ENCODE results near the gene INTS6L. TPM values are rescaled to one million over a fixed set of nuclear protein-coding genes. Genes with fewer than 3 reads are reported as not detected.
"Not testable (repeated sequence)": the region's sequence is repeated elsewhere in the genome, so short reads cannot be mapped to it uniquely, and the experiment has no call there.

INTS6L gene
- total and polyA plus RNA-seq, 4 donors = 1.4 to 15.6 (median 12.7) TPM

- intact Hi-C loops (cut with DNase I) = no loop called here
- Histone ChIP-seq H3K27ac (ENCODE audit: low read depth in 1 of 2, low read length in 2 of 2) (no peak overlapping the region), H3K4me1 (ENCODE audit: control insufficient read depth in 1 of 2, insufficient read depth in 2 of 2, low read length in 2 of 2) (no peaks in the 10 kb centered on the region), H3K4me3 (ENCODE audit: low read length in 2 of 2) (no peak overlapping the region), H3K36me3 (ENCODE audit: control insufficient read depth in 1 of 2, insufficient read depth in 2 of 2, low read length in 1 of 2) (no peaks in the 10 kb centered on the region), H3K27me3 (ENCODE audit: control insufficient read depth in 1 of 2, insufficient read depth in 2 of 2, low read length in 1 of 2) (no peaks in the 10 kb centered on the region), H3K9me3 (ENCODE audit: control insufficient read depth, low read length) (no peaks in the 10 kb centered on the region)
- WGBS, 2 donors = 81 to 93% methylated on average over 2 of the region's 2 CpGs
- DNase-seq (no peak), ATAC-seq (ENCODE audit: low FRiP score) (no peak)
These were observed 36.9 kb downstream of the INTS6L start for GRCh38 chrX:135557344-135557743.

GRCh38 chrX:135572436-135572835, 52.0 kb downstream of the INTS6L start:
- 68 to 92% methylated on average over 2 of the region's 2 CpGs for WGBS, 2 donors
- H3K27ac ChIP-seq (ENCODE audit: low read depth in 1 of 2, low read length in 2 of 2) = no peak overlapping the region
- intact Hi-C loops (cut with DNase I) = loop anchor here in 1 of 2 donors (10.0 kb wide), 1 partner anchor 88 kb away; no protein-coding TSS in a partner anchor
- H3K4me3 ChIP-seq (ENCODE audit: low read length in 2 of 2) = no peak overlapping the region
- H3K36me3 ChIP-seq (ENCODE audit: control insufficient read depth in 1 of 2, insufficient read depth in 2 of 2, low read length in 1 of 2) = peaks cover 0 to 2% of the 10 kb centered on the region in 2 donors
- no peak for ATAC-seq (ENCODE audit: low FRiP score)
- H3K4me1 ChIP-seq (ENCODE audit: control insufficient read depth in 1 of 2, insufficient read depth in 2 of 2, low read length in 2 of 2) = no peaks in the 10 kb centered on the region
- DNase-seq = no peak
- H3K9me3 ChIP-seq (ENCODE audit: control insufficient read depth, low read length) = no peaks in the 10 kb centered on the region
- no peaks in the 10 kb centered on the region for H3K27me3 ChIP-seq (ENCODE audit: control insufficient read depth in 1 of 2, insufficient read depth in 2 of 2, low read length in 1 of 2)

GRCh38 chrX:135581496-135581895, 61.0 kb downstream of the INTS6L start:
- Histone ChIP-seq H3K4me1 (ENCODE audit: control insufficient read depth in 1 of 2, insufficient read depth in 2 of 2, low read length in 2 of 2) (no peaks in the 10 kb centered on the region), H3K27me3 (ENCODE audit: control insufficient read depth in 1 of 2, insufficient read depth in 2 of 2, low read length in 1 of 2) (no peaks in the 10 kb centered on the region), H3K4me3 (ENCODE audit: low read length in 2 of 2) (no peak overlapping the region), H3K27ac (ENCODE audit: low read depth in 1 of 2, low read length in 2 of 2) (no peak overlapping the region), H3K9me3 (ENCODE audit: control insufficient read depth, low read length) (no peaks in the 10 kb centered on the region), H3K36me3 (ENCODE audit: control insufficient read depth in 1 of 2, insufficient read depth in 2 of 2, low read length in 1 of 2) (peaks cover 0 to 3% of the 10 kb centered on the region in 2 donors)
- DNase-seq (no peak), ATAC-seq (ENCODE audit: low FRiP score) (no peak)
- intact Hi-C loops (cut with DNase I) = no loop called here
- 53 to 54% methylated on average over 2 of the region's 2 CpGs for WGBS, 2 donors

GRCh38 chrX:135585153-135585552, 64.7 kb downstream of the INTS6L start:
- intact Hi-C loops (cut with DNase I) = no loop called here
- peak in 1 of 2 donors; percentile 48 for DNase-seq
- ATAC-seq (ENCODE audit: low FRiP score) = no peak
- Histone ChIP-seq H3K27me3 (ENCODE audit: control insufficient read depth in 1 of 2, insufficient read depth in 2 of 2, low read length in 1 of 2) (no peaks in the 10 kb centered on the region), H3K9me3 (ENCODE audit: control insufficient read depth, low read length) (no peaks in the 10 kb centered on the region), H3K27ac (ENCODE audit: low read depth in 1 of 2, low read length in 2 of 2) (no peak overlapping the region), H3K4me1 (ENCODE audit: control insufficient read depth in 1 of 2, insufficient read depth in 2 of 2, low read length in 2 of 2) (no peaks in the 10 kb centered on the region), H3K36me3 (ENCODE audit: control insufficient read depth in 1 of 2, insufficient read depth in 2 of 2, low read length in 1 of 2) (no peaks in the 10 kb centered on the region), H3K4me3 (ENCODE audit: low read length in 2 of 2) (no peak overlapping the region)
- 59 to 83% methylated on average over 6 of the region's 6 CpGs for WGBS, 2 donors

GRCh38 chrX:135591871-135592270, 71.4 kb downstream of the INTS6L start:
- 54 to 66% methylated on average over 4 of the region's 4 CpGs for WGBS, 2 donors
- intact Hi-C loops (cut with DNase I) = no loop called here
- no peaks in the 10 kb centered on the region for H3K4me1 ChIP-seq (ENCODE audit: control insufficient read depth in 1 of 2, insufficient read depth in 2 of 2, low read length in 2 of 2)
- H3K4me3 ChIP-seq (ENCODE audit: low read length in 2 of 2) = no peak overlapping the region
- no peaks in the 10 kb centered on the region for H3K27me3 ChIP-seq (ENCODE audit: control insufficient read depth in 1 of 2, insufficient read depth in 2 of 2, low read length in 1 of 2)
- DNase-seq (no peak), ATAC-seq (ENCODE audit: low FRiP score) (no peak)
- no peaks in the 10 kb centered on the region for H3K36me3 ChIP-seq (ENCODE audit: control insufficient read depth in 1 of 2, insufficient read depth in 2 of 2, low read length in 1 of 2)
- no peak overlapping the region for H3K27ac ChIP-seq (ENCODE audit: low read depth in 1 of 2, low read length in 2 of 2)
- H3K9me3 ChIP-seq (ENCODE audit: control insufficient read depth, low read length) = no peaks in the 10 kb centered on the region

GRCh38 chrX:135594049-135594448, 73.6 kb downstream of the INTS6L start:
- DNase-seq; intact Hi-C loops (cut with DNase I); H3K27me3 ChIP-seq (ENCODE audit: control insufficient read depth in 1 of 2, insufficient read depth in 2 of 2, low read length in 1 of 2); H3K4me3 ChIP-seq (ENCODE audit: low read length in 2 of 2); H3K36me3 ChIP-seq (ENCODE audit: control insufficient read depth in 1 of 2, insufficient read depth in 2 of 2, low read length in 1 of 2); H3K27ac ChIP-seq (ENCODE audit: low read depth in 1 of 2, low read length in 2 of 2); ATAC-seq (ENCODE audit: low FRiP score); H3K9me3 ChIP-seq (ENCODE audit: control insufficient read depth, low read length); H3K4me1 ChIP-seq (ENCODE audit: control insufficient read depth in 1 of 2, insufficient read depth in 2 of 2, low read length in 2 of 2): not testable (repeated sequence)
- WGBS, 2 donors = 83 to 93% methylated on average over 2 of the region's 2 CpGs

GRCh38 chrX:135594453-135594852, 74.0 kb downstream of the INTS6L start:
- H3K4me3 ChIP-seq (ENCODE audit: low read length in 2 of 2); H3K4me1 ChIP-seq (ENCODE audit: control insufficient read depth in 1 of 2, insufficient read depth in 2 of 2, low read length in 2 of 2); intact Hi-C loops (cut with DNase I); H3K27me3 ChIP-seq (ENCODE audit: control insufficient read depth in 1 of 2, insufficient read depth in 2 of 2, low read length in 1 of 2); H3K27ac ChIP-seq (ENCODE audit: low read depth in 1 of 2, low read length in 2 of 2); H3K36me3 ChIP-seq (ENCODE audit: control insufficient read depth in 1 of 2, insufficient read depth in 2 of 2, low read length in 1 of 2); DNase-seq; H3K9me3 ChIP-seq (ENCODE audit: control insufficient read depth, low read length); ATAC-seq (ENCODE audit: low FRiP score): not testable (repeated sequence)
- 52 to 63% methylated on average over 1 of the region's 1 CpG for WGBS, 2 donors

- Histone ChIP-seq H3K27ac (ENCODE audit: low read depth in 1 of 2, low read length in 2 of 2) (no peak overlapping the region), H3K4me1 (ENCODE audit: control insufficient read depth in 1 of 2, insufficient read depth in 2 of 2, low read length in 2 of 2) (no peaks in the 10 kb centered on the region), H3K4me3 (ENCODE audit: low read length in 2 of 2) (no peak overlapping the region), H3K27me3 (ENCODE audit: control insufficient read depth in 1 of 2, insufficient read depth in 2 of 2, low read length in 1 of 2) (no peaks in the 10 kb centered on the region), H3K9me3 (ENCODE audit: control insufficient read depth, low read length) (no peaks in the 10 kb centered on the region), H3K36me3 (ENCODE audit: control insufficient read depth in 1 of 2, insufficient read depth in 2 of 2, low read length in 1 of 2) (no peaks in the 10 kb centered on the region)
- 77 to 78% methylated on average over 1 of the region's 1 CpG for WGBS, 2 donors
- ATAC-seq (ENCODE audit: low FRiP score) (no peak), DNase-seq (no peak)
- intact Hi-C loops (cut with DNase I) = loop anchor here in 1 of 2 donors (5.0 kb wide), 1 partner anchor 113 kb away; no protein-coding TSS in a partner anchor
These were observed 75.1 kb downstream of the INTS6L start for GRCh38 chrX:135595543-135595942.

- Histone ChIP-seq H3K9me3 (ENCODE audit: control insufficient read depth, low read length) (no peaks in the 10 kb centered on the region), H3K27ac (ENCODE audit: low read depth in 1 of 2, low read length in 2 of 2) (no peak overlapping the region), H3K27me3 (ENCODE audit: control insufficient read depth in 1 of 2, insufficient read depth in 2 of 2, low read length in 1 of 2) (no peaks in the 10 kb centered on the region), H3K4me3 (ENCODE audit: low read length in 2 of 2) (no peak overlapping the region), H3K36me3 (ENCODE audit: control insufficient read depth in 1 of 2, insufficient read depth in 2 of 2, low read length in 1 of 2) (no peaks in the 10 kb centered on the region), H3K4me1 (ENCODE audit: control insufficient read depth in 1 of 2, insufficient read depth in 2 of 2, low read length in 2 of 2) (no peaks in the 10 kb centered on the region)
- peak; percentile 49 to 69 for DNase-seq
- WGBS, 2 donors = 49 to 51% methylated on average over 18 of the region's 18 CpGs
- intact Hi-C loops (cut with DNase I) = loop anchor here in 1 of 2 donors (5.0 kb wide), 1 partner anchor 114 kb away; no protein-coding TSS in a partner anchor
- peak; percentile 44 for ATAC-seq (ENCODE audit: low FRiP score)
These were observed 76.0 kb downstream of the INTS6L start for GRCh38 chrX:135596495-135596894.
